Ishikawa (cell line): Measurements from ENCODE around the gene RABL3.

Experiments used
- CEBPB ChIP-seq: IDR thresholded peaks from 2 replicates; pipeline ENCODE4 v1.6.1; 2012
- EGR1 ChIP-seq: IDR thresholded peaks from 2 replicates; pipeline ENCODE4 v1.6.1; 2012
- EP300 ChIP-seq: IDR thresholded peaks from 2 replicates; pipeline ENCODE4 v1.6.1; 2012; ENCODE audit warnings: borderline replicate concordance
- FOXM1 ChIP-seq: IDR thresholded peaks from 2 replicates; pipeline ENCODE4 v1.6.1; 2012; ENCODE audit warnings: low read depth, borderline replicate concordance
- NFIC ChIP-seq: IDR thresholded peaks from 2 replicates; pipeline ENCODE4 v1.6.1; 2012
- RAD21 ChIP-seq: IDR thresholded peaks from 2 replicates; pipeline ENCODE4 v1.6.1; 2012; ENCODE audit warnings: low read depth
- TF ChIP-seq, protein P1 (sequence below): IDR thresholded peaks from 2 replicates; pipeline ENCODE4 v1.6.1; 2012

DNA sequence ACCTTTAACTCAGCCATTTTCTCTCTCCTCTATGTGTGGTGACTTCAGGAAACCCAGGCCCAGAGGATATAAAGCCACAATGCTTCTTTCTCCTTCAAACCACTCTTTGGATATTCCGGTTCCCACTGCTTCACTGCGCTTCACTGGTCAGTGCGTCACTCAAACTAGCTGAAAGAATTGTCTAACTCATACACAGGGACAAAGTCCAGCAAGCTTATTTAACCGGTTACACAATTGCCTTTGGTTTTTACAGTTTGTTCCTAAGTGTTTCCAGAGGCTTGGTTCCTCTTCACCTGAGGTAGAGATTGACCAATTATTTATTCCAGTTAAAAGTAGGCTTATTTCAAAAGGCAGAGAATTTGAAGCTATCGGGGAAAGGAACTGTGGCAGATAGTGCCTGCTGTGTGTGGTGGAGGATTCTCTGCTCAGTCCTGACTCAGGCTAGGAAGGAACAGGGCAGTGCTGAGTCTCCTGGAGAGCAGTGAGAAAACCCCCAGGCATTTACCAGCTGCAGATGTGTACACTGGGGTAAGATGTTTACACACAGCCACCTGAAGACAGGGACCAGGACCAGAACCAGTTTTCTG, 60.1 kb downstream of the RABL3 start, which contains the start of gene HGD:
- no peak for TF ChIP-seq RAD21
- TF ChIP-seq NFIC, result no peak
- no peak for TF ChIP-seq EP300
- no peak for TF ChIP-seq EGR1
- TF ChIP-seq CEBPB, result 0 out of 2 replicates have a peak, but pooled peaks have one; percentile 9
- no peak for TF ChIP-seq FOXM1
- TF ChIP-seq, protein P1, sequence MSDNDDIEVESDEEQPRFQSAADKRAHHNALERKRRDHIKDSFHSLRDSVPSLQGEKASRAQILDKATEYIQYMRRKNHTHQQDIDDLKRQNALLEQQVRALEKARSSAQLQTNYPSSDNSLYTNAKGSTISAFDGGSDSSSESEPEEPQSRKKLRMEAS, result no peak
